Body of pancreas (tissue), 4 donors: ENCODE data around the gene ZNF236. TPM values are rescaled to one million over a fixed set of nuclear protein-coding genes. Genes with fewer than 3 reads are reported as not detected.

ENCODE experiments used
- ATAC-seq: fragments of 150-250 bp; one replicate; pipeline ENCODE4 v1.9.1; 2016
- DNase-seq, 4 donors: peaks; one replicate each; pipeline ENCODE4 v3.0.0-alpha.2; 2019
- H3K27ac ChIP-seq, 4 donors: fragments of 200-600 bp; sonication (generic); 1 replicate in 3 of 4; 2 replicates in 1 of 4; pipeline versions ENCODE4 v1.5.1 to v1.6.1; 2016 to 2019; ENCODE audit warnings: mild to moderate bottlenecking in 1 of 4, mixed read lengths in 1 of 4, moderate library complexity in 1 of 4
- H3K27me3 ChIP-seq, 2 donors: fragments of 200-600 bp; sonication (generic); one replicate each; pipeline ENCODE4 v1.6.0; 2016; ENCODE audit warnings: mild to moderate bottlenecking in 1 of 2
- H3K36me3 ChIP-seq, 2 donors: fragments of 200-600 bp; sonication (generic); replicated peaks in 1 of 2; 2 replicates each; pipeline ENCODE4 v1.5.1; 2016; ENCODE audit warnings: low read depth in 2 of 2; ENCODE audit not compliant: insufficient read depth in 1 of 2
- H3K4me1 ChIP-seq: fragments of 200-600 bp; sonication (generic); one replicate; pipeline ENCODE4 v1.6.0; 2016
- H3K4me3 ChIP-seq, 2 donors: fragments of 200-600 bp; sonication (generic); 1 replicate in 1 of 2; 2 replicates in 1 of 2; pipeline ENCODE4 v1.5.1; 2016 to 2019
- H3K9me3 ChIP-seq, 3 donors: fragments of 200-600 bp; sonication (generic); 1 replicate in 2 of 3; 2 replicates in 1 of 3; pipeline ENCODE4 v1.5.1; 2016
- POLR2A ChIP-seq, 3 donors: fragments of 450-650 bp; IDR thresholded peaks; one replicate each; pipeline ENCODE4 v1.6.1; 2016; ENCODE audit warnings: antibody characterized with exemption in 3 of 3, mild to moderate bottlenecking in 2 of 3
- WGBS, 2 donors: methylation state at CpG; one replicate each; pipeline ENCODE4 v1.1.5; 2017; 5-methylcytosine and 5-hydroxymethylcytosine counted together
- intact Hi-C: fragments of 100-400 bp; cut with DNase I; formaldehyde crosslinking; loops from one replicate; pipeline ENCODE4 v1.15.1; 2023
- total RNA-seq, 2 donors: library from RNA; depleted of rRNA; stranded (reverse); fragments of >200 nt; gene quantifications; one replicate each; pipeline ENCODE4 v1.1.0, GENCODE V29; 2016
- TF ChIP-seq, protein P1 (sequence below), 7 experiments: fragments of 450-650 bp in 4 of 7; fragments of 200-600 bp in 3 of 7; sonication (generic) in 3 of 7; IDR thresholded peaks; one replicate each; pipeline ENCODE4 v1.5.1; 2016 to 2019; ENCODE audit warnings: antibody characterized with exemption in 7 of 7

ZNF236 gene
- total RNA-seq, 2 donors from 2014 or later = 9.6 to 22.7 TPM

DNA sequence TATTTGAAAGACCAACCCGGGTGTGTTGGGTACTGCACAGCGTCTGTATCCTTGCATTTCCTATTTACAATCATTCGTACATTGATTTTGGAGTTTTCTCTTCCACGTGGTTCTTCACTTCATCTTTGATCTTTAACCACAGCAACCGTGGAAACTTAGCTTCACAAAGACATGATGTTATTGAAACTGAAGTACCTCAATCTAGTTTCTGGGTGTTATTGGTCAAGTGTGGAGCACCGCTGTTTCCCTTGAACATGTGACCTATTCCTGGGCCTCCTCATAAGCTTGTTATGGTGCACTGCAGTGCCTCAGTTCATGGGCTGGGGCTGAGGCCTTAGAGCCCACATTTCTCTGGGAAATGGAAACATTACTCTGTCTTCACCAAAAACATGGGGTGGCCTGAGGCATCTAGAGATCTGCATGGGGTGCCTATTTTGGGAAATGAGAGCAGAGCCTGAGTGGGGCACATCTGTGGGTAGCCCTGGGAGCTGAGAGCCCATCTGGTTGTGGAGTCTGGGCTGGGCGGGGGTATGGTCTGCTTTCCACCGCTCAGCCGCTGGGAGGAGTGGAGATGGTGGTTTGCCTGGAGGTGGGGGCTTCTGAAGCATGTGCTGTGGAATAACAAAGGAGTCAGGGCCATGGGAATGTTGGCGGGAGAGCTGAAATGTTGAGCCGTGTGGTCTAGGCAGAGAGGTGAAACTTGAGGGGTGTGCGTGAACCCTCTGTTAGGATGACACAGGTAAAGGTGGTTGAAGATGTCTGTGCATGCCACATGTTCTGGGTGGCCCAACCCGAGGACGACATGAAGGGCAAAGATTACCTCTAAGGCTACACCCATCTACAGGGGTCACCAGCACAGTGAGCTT is 37.4 kb downstream of the ZNF236 start:
- ATAC-seq (no peak), DNase-seq (no peak)
- Histone ChIP-seq H3K4me3 (no peak overlapping the region), H3K27ac (peak overlapping the region in 1 of 4 donors; percentile 29), H3K9me3 (no peaks in the 10 kb centered on the region), H3K27me3 (no peaks in the 10 kb centered on the region), H3K4me1 (peaks cover 7% of the 10 kb centered on the region), H3K36me3 (no peaks in the 10 kb centered on the region)
- WGBS, 2 donors = 85% methylated on average over 14 of the region's 14 CpGs
- intact Hi-C loops = loop anchor here (10.0 kb wide), 1 partner anchor 55 kb away; no protein-coding TSS in a partner anchor
- TF ChIP-seq, protein P1, sequence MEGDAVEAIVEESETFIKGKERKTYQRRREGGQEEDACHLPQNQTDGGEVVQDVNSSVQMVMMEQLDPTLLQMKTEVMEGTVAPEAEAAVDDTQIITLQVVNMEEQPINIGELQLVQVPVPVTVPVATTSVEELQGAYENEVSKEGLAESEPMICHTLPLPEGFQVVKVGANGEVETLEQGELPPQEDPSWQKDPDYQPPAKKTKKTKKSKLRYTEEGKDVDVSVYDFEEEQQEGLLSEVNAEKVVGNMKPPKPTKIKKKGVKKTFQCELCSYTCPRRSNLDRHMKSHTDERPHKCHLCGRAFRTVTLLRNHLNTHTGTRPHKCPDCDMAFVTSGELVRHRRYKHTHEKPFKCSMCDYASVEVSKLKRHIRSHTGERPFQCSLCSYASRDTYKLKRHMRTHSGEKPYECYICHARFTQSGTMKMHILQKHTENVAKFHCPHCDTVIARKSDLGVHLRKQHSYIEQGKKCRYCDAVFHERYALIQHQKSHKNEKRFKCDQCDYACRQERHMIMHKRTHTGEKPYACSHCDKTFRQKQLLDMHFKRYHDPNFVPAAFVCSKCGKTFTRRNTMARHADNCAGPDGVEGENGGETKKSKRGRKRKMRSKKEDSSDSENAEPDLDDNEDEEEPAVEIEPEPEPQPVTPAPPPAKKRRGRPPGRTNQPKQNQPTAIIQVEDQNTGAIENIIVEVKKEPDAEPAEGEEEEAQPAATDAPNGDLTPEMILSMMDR (IDR thresholded peaks at IDR 0.05) = no peak
- TF ChIP-seq POLR2A (IDR thresholded peaks at IDR 0.05) = no peak

DNA sequence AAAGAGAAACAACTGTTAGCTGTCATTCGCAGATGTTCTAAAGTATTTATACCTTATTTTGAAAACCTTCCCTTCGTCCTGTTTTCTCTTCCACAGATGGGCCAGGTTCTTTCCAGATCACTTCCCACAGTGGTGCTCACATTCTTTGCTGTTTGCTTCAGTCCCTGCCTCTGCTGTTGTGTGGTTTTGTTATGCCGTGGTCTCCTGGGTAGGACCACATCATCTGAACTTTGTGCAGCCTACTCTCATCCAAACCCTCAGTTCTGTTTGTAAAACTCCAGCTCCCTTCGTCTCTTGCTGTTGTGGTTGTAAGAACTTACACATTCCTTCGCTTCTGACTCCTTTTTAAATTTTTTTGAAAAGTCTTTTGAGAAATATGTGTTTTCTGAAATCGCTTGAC is 38.1 kb downstream of the ZNF236 start:
- no peak overlapping the region for H3K27ac ChIP-seq
- TF ChIP-seq POLR2A (IDR thresholded peaks at IDR 0.05) = no peak
- H3K9me3 ChIP-seq = no peaks in the 10 kb centered on the region
- 84 to 86% methylated on average over 6 of the region's 6 CpGs for WGBS, 2 donors
- H3K27me3 ChIP-seq = no peaks in the 10 kb centered on the region
- no peak overlapping the region for H3K4me3 ChIP-seq
- ATAC-seq = no peak
- intact Hi-C loops = loop anchor here (10.0 kb wide), 1 partner anchor 56 kb away; no protein-coding TSS in a partner anchor
- DNase-seq = no peak
- H3K4me1 ChIP-seq = peaks cover 7% of the 10 kb centered on the region
- H3K36me3 ChIP-seq = no peaks in the 10 kb centered on the region

DNA sequence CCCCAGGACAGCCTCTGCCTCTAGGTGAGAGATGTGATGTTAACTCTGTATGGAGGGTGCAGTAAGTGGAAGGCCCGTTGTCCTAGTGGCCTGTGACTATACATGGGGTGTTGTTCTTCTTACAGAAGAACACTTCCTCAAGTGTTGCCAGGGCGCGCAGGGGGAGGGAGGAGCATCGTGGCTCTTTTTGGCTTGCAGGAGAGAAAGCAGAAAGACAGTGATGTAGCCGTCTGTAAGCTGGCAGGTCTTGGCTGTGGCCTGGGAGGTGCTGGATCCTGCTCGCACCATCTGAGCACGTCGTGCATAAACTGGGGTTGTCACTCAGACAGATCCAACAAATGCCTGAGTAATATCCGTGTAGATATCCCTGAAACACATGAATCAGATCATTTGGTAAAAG is 44.3 kb downstream of the ZNF236 start:
- H3K4me3 ChIP-seq = no peak overlapping the region
- no peaks in the 10 kb centered on the region for H3K4me1 ChIP-seq
- H3K27me3 ChIP-seq = no peaks in the 10 kb centered on the region
- peaks cover 0 to 2% of the 10 kb centered on the region in 2 donors for H3K36me3 ChIP-seq
- intact Hi-C loops = loop anchor here (10.0 kb wide), 1 partner anchor 62 kb away; no protein-coding TSS in a partner anchor
- H3K27ac ChIP-seq = no peak overlapping the region
- TF ChIP-seq, protein P1 (IDR thresholded peaks at IDR 0.05) = no peak
- TF ChIP-seq POLR2A (IDR thresholded peaks at IDR 0.05) = no peak
- ATAC-seq (no peak), DNase-seq (no peak)
- no peaks in the 10 kb centered on the region for H3K9me3 ChIP-seq
- 71 to 83% methylated on average over 9 of the region's 9 CpGs for WGBS, 2 donors

DNA sequence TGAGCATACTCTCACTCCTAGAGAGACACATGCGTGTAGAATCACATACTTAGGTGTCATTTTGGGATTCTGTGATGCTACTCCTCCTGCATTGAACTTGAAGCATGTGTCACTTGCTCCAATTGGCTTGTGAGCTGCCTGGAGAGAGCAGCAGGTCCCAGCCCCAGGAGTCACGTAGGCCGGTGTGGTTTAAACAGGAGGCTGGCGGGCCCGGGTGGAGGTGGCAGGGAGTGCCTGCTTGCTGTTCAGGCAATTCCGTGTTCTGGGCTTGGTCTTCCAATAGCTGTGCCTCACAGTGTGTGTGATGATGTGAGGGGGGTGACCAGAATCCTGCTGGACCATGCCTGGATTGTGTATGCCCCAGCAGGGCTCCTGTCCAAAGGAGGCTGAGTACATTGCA is 51.0 kb downstream of the ZNF236 start:
- TF ChIP-seq POLR2A (IDR thresholded peaks at IDR 0.05) = no peak
- TF ChIP-seq, protein P1 (IDR thresholded peaks at IDR 0.05) = no peak
- no peak for ATAC-seq
- H3K9me3 ChIP-seq = no peaks in the 10 kb centered on the region
- H3K27me3 ChIP-seq = no peaks in the 10 kb centered on the region
- no peak overlapping the region for H3K4me3 ChIP-seq
- DNase-seq = no peak
- H3K27ac ChIP-seq = no peak overlapping the region
- intact Hi-C loops = no loop called here
- H3K4me1 ChIP-seq = no peaks in the 10 kb centered on the region
- WGBS, 2 donors = 93 to 95% methylated on average over 2 to 6 of the region's 6 CpGs
- peaks cover 0 to 2% of the 10 kb centered on the region in 2 donors for H3K36me3 ChIP-seq

DNA sequence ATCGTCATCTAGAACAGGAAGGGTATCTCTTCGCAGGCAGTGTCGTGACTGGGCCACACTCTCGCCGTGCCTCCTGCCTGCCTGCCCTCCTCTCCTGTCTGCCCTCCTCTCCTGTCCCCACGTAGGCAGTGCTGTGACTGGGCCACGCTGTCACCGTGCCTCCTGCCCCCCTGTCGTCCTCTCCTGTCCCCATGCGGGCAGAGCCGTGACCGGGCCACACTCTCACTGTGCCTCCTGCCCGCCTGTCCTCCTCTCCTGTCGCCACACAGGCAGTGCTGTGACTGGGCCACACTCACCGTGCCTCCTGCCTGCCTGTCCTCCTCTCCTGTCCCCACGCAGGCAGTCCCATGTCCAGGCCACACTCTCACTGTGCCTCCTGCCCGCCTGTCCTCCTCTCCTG is 51.4 kb downstream of the ZNF236 start:
- DNase-seq = no peak
- TF ChIP-seq, protein P1 (IDR thresholded peaks at IDR 0.05) = no peak
- Histone ChIP-seq H3K27ac (no peak overlapping the region), H3K4me3 (no peak overlapping the region), H3K4me1 (no peaks in the 10 kb centered on the region), H3K9me3 (no peaks in the 10 kb centered on the region), H3K36me3 (peaks cover 0 to under 1% of the 10 kb centered on the region in 2 donors), H3K27me3 (no peaks in the 10 kb centered on the region)
- intact Hi-C loops = no loop called here
- WGBS, 2 donors = 85 to 90% methylated on average over 17 of the region's 17 CpGs
- ATAC-seq = no peak
